ENCODE data around the gene CMTM7.

Gene CMTM7

DNA sequence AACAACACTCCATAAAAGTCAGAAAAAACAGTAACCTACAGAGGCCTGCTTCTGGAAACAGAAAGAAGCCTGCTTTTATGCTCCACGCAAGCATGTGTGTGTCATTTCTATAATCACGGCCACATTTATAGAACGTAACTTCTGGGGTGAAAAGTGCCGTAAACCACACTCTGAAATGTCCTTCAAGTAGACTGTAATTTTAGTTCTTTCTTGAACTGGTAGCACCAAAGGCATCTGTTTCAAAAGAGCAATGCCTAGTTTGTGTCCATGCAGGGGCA, 19.5 kb upstream of the CMTM7 start:
- no peak for TF ChIP-seq GATA2 (IDR thresholded peaks at IDR 0.05; ENCODE audit: low read depth, low read length)
- no peak for TF ChIP-seq GATA3 (IDR thresholded peaks at IDR 0.05; ENCODE audit: low read depth, low read length)

DNA sequence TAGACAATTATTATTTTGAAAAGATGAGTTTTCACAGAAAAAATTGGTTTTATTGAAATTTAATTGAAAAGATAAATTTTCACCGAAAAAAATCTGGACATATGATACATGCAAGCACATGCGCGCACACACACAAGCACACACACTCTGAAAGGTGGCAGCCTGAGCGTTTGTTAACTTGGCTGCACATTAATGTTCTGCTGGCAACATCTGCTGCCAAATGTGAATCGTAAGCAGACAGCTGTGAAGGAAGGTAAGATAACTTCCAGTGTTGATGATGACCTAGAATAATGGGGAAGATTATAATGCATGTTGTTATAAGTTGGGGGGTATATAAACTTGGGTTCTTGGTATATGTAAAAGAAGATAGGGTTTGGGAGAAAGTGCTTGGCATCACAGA, 18.4 kb upstream of the CMTM7 start:
- TF ChIP-seq GATA3 (IDR thresholded peaks at IDR 0.05; ENCODE audit: low read depth, low read length) (no peak), GATA2 (IDR thresholded peaks at IDR 0.05; ENCODE audit: low read depth, low read length) (no peak)

DNA sequence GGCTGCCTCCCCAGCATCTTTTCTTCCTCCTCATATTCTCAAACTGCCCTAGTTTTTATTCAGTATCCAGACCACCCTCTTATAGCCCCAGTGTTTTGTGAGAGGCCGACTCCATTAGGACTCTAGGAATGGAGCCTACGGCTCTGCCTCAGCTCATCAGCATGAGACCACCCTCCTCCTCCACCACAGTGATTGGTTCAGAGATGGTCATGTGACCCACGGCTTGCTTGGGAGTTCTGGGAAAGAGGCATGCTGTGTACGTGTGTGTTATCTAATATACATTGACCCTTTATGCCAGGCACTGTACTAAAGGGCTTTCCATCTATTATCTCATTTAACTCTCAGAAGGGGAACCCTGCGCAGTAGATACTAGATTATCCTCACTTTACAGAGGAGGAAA, 17.8 kb upstream of the CMTM7 start:
- TF ChIP-seq GATA2 (IDR thresholded peaks at IDR 0.05; ENCODE audit: low read depth, low read length) = no peak
- TF ChIP-seq GATA3 (IDR thresholded peaks at IDR 0.05; ENCODE audit: low read depth, low read length) = no peak

DNA sequence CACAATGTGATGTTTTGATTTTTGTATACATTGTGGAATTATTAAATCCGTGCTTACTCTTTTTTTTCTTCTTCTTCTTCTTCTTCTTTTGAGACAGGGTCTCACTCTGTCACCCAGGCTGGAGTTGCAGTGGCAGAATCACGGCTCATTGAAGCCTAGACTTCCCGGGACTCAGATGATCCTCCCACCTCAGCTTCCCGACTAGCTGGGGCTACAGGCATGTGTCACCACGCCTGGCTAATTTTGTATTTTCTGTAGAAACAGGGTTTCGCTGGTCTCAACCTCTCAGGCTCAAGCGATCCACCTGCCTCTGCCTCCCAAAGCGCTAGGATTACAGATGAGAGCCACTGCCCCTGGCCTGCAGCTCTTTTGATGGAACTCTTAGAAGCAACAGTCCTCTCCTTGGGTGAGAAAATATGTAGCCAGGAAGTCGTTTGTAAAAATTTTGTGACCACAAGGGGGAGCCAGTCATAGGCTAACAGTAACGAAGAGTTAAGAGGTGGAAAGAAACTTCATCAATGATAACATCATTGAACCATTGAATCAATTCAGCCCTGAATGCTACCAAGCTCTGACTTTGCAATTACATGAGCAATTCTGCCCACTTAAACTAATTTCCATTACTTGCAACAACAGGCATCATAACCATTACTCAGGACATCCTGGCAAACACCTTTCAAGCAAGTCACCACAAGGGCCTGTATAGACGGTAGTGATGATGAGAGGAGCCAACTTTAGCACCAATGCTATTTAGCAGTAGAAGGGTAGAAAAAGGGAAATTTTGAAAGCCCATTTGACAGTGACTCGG, 16.7 kb upstream of the CMTM7 start:
- TF ChIP-seq GATA2 (IDR thresholded peaks at IDR 0.05; ENCODE audit: low read depth, low read length) (no peak), GATA3 (IDR thresholded peaks at IDR 0.05; ENCODE audit: low read depth, low read length) (no peak)

DNA sequence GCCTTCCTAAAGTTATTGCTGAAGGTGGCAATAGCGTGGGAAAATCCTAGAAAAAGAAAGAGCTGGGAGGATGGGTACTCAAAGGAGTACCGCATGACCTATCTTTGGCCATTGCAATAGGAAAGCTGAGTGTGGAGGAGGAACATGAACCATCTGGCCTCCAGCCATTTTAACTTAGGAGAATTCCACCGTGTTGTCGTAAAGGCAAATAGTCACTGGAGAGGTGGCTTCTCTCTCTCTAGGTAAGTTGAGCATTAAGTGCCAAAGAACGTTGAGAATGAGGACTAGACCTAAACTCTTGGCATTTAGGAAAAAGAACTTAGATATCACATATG, 16.1 kb upstream of the CMTM7 start:
- TF ChIP-seq GATA2 (IDR thresholded peaks at IDR 0.05; ENCODE audit: low read depth, low read length) = no peak
- no peak for TF ChIP-seq GATA3 (IDR thresholded peaks at IDR 0.05; ENCODE audit: low read depth, low read length)

DNA sequence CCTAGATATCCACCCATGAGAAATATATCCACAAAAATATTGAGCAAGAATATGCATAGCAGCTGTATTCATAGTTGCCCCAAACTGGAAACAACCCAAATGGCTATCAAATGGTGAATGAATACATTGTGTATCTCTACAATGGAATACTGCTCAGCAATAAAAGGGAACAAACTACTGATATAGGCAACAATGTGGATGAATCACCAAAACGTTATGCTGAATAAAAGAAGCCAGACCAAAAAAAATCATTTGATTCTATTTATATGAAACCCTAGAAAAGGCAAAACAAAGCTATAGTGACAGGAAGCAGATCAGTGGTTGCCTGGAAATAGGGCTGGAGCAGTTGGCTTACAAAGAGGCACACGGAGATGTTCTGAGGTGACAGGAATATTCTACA, 15.5 kb upstream of the CMTM7 start:
- TF ChIP-seq GATA3 (IDR thresholded peaks at IDR 0.05; ENCODE audit: low read depth, low read length) (no peak), GATA2 (IDR thresholded peaks at IDR 0.05; ENCODE audit: low read depth, low read length) (no peak)

DNA sequence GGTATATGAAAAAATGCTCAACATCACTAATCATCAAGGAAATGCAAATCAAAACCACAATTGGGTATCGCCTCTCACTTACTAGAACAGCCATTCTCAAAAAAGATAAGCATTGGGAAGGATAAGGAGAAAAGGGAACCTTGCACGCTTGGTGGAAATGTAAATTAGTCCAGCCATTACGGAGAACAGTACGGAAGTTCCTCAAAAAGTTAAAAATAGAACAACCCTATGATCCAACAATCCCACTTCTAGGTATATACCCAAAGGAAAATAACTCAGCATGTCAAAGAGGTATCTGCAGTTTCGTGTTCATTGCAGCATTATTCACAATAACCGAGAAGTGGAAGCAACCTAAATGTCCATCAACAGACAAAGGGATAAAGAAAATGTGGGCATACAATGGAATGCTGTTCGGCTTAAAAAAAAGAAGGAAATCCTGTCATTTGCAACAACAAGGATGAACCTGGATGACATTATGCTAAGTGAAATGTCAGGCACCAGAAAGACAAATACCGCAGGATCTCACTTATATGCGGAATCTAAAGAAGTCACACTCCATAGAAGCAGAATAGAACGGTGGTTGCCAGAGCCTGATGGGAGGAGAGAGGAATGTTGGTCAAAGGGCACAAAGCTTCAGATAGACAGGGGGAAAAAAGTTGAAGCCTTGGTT, 11.7 kb upstream of the CMTM7 start:
- TF ChIP-seq GATA3 (IDR thresholded peaks at IDR 0.05; ENCODE audit: low read depth, low read length) = no peak
- no peak for TF ChIP-seq GATA2 (IDR thresholded peaks at IDR 0.05; ENCODE audit: low read depth, low read length)

DNA sequence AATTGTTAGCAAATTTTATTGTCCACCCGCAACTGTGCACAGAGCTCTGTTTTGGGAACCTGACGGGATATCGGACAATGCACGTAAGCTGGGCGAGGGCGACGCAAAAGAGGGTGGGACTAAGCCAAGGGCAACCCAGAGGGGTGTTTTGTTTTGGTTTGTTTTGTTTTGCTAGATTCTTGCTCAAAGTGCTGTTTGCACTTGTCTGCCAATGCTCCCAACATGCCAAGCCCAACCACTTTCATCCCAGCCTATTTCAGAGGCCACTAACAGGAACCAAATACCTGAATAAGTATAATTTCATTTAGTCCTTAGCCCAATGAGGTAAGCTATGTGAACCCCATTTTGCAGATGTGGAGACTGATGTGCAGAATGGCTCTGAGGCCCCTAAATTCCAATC, 9.7 kb upstream of the CMTM7 start:
- TF ChIP-seq GATA2 (IDR thresholded peaks at IDR 0.05; ENCODE audit: low read depth, low read length) (no peak), GATA3 (IDR thresholded peaks at IDR 0.05; ENCODE audit: low read depth, low read length) (no peak)

DNA sequence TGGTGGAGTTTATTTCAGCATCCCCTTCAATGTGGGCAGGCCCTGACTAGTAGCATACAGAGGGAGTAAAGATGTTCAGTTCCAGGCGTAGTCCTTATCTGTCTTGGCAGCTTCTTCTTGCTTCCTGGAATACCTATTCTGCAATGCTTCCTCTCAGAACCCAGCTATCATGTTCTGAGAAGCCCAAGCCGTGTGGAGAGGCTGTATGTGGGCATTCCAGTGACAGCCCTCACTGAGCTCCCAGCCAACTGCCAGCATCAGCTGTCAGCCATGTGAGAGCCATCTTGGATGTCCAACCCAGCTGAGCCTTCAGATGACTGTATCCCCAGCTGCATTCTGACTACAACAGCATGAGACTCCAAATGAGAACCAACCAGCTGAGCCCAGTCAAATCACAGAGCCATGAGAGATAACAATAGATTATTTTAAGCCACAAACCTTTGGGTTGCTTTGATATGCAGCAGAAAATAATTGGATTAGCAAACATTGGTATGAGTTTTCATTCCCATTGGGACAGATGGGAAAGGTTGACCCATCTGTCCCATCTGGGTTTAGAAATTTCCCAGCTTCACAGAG, 8.4 kb upstream of the CMTM7 start:
- TF ChIP-seq GATA3 (IDR thresholded peaks at IDR 0.05; ENCODE audit: low read depth, low read length) (no peak), GATA2 (IDR thresholded peaks at IDR 0.05; ENCODE audit: low read depth, low read length) (no peak)

DNA sequence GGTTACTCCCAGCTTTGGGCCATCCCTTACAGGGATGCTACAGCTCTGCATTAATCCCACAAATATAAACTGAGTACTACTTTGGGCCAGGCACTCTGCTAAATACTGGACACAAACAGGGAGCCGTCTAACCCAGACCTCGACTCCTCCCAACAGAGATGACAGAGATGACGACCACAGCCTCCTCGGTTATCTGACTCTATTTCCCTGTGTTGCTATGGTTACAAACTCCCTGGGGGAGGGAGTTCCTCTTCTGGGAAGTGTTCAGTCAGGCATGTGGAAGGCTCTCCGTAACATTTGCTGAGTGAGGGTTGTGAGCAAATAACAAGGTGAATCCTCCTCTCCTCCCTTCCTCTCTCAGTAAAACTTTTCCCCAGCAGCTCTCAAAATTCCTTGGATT, 6.7 kb upstream of the CMTM7 start:
- TF ChIP-seq GATA3 (IDR thresholded peaks at IDR 0.05; ENCODE audit: low read depth, low read length) (no peak), GATA2 (IDR thresholded peaks at IDR 0.05; ENCODE audit: low read depth, low read length) (no peak)

DNA sequence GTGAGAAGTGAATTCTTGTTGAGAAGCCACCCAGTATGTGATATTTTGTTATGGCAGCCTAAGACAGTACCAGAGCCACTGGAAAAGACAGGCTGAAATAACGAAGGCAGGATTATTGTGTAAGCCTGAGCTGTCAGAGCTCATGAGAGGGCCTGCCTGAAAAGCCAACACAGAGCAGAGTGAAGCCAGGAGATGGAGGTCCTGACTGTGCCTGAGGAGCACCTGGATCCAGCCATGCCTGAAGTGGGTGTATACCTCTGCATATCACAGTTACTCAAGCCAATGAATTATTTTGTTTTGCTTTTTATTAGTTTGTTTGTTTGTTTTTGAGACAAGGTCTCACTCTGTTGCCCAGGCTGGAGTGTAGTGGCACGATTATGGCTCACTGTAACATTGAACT, 4.1 kb upstream of the CMTM7 start:
- TF ChIP-seq GATA3 (IDR thresholded peaks at IDR 0.05; ENCODE audit: low read depth, low read length) (no peak), GATA2 (IDR thresholded peaks at IDR 0.05; ENCODE audit: low read depth, low read length) (no peak)

DNA sequence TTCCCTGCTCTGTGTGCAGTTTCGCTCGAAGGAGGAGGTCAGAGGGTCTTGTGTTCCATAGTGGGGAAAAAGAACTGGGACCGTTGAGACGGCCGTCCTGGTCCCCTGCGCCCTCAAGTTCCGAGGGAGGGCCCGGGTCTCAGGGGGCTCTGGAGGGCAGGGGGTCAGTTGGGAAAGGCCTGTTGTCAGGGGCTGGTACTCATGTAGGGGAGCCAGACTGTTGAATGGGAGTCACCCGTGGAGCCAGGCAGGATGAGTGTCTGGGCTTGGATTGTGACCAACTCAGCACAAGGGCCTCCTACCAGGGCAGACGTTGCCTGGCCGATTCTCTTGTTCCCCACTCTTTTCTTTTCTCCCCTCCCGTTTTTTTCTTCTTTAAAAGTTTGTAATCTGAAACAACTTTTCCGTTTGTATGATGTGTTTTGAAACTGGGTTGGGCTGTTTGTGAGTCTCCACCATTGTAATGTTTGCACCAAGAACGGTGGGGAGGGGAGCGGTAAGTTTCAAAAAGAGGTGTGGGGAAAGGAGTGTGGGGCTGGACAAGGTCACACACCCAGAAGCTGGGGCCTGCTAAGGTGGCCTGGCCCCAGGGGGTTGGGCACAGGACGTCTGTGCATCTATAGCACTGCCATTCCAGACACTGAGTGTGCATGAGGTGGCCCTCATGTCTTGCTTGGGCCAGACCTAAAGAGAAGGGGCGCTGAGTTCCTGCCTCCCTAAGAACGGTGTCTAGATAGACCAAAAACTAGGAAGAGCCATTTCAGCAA, 1.1 kb downstream of the CMTM7 start:
- TF ChIP-seq GATA3 (IDR thresholded peaks at IDR 0.05; ENCODE audit: low read depth, low read length) (no peak), GATA2 (IDR thresholded peaks at IDR 0.05; ENCODE audit: low read depth, low read length) (no peak)

DNA sequence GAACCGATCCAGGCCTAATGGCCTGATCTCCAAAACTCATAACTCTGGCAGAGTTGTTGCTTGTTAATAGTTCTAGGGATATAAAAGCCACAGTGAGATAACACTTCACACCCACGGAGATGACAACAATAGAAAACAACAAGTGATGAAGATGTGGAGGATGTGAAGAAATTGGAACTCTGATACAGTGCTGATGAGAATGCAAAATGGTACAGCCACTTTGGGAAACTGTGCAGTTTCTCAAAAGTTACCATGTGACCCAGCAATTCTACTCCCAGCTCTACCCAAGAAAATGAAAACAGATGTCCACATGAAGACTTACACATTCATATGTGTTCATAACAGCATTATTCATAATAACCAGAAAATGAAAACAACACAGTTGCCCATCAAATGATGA, 3.8 kb downstream of the CMTM7 start:
- TF ChIP-seq GATA3 (IDR thresholded peaks at IDR 0.05; ENCODE audit: low read depth, low read length) = no peak
- TF ChIP-seq GATA2 (IDR thresholded peaks at IDR 0.05; ENCODE audit: low read depth, low read length) = no peak

DNA sequence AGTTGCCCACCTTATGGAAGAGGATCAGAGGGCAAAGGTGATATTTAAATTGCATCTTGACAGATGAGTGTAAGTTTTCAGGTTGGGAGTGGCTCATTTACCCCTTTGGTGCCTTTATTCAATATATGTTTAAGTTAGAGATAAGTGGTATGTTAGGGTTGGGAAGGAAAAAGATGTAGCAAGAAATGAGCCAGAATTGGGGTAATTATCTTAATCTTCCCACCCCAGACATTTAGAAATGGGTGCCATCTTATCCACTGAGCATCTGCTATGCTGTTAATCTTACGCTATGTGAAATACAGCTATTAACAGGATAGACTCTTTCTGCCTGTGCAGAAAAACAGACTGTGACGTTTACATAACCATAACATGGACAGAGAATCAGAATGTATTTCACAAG, 6.3 kb downstream of the CMTM7 start:
- TF ChIP-seq GATA2 (IDR thresholded peaks at IDR 0.05; ENCODE audit: low read depth, low read length) = no peak
- no peak for TF ChIP-seq GATA3 (IDR thresholded peaks at IDR 0.05; ENCODE audit: low read depth, low read length)

DNA sequence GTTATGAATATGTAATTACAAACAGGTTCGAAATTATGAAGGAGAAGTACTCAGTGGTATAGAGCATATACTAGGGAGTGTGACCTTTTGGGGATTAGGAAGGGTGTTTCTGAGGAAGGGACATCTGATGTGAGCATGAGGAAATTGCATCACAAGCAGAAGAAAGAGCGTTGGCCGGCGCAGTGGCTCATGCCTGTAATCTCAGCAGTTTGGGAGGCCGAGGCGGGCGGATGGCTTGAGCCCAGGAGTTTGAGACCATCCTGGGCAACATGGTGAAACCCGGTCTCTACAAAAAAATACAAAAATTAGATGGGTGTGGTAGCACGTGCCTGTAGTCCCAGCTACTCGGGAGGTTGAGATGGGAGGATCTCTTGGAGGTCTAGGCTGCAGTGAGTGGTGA, 6.9 kb downstream of the CMTM7 start:
- no peak for TF ChIP-seq GATA2 (IDR thresholded peaks at IDR 0.05; ENCODE audit: low read depth, low read length)
- no peak for TF ChIP-seq GATA3 (IDR thresholded peaks at IDR 0.05; ENCODE audit: low read depth, low read length)
